ENCODE data around the gene RPS5. TPM values are rescaled to one million over a fixed set of nuclear protein-coding genes. Genes with fewer than 3 reads are reported as not detected.

RPS5 gene
- total and polyA plus RNA-seq, 9 of the 15 experiments (the other 6 are each of a cell fraction or from before 2014, with no cell fraction given), result 1,228 to 3,570 (median 2,484) TPM

DNA sequence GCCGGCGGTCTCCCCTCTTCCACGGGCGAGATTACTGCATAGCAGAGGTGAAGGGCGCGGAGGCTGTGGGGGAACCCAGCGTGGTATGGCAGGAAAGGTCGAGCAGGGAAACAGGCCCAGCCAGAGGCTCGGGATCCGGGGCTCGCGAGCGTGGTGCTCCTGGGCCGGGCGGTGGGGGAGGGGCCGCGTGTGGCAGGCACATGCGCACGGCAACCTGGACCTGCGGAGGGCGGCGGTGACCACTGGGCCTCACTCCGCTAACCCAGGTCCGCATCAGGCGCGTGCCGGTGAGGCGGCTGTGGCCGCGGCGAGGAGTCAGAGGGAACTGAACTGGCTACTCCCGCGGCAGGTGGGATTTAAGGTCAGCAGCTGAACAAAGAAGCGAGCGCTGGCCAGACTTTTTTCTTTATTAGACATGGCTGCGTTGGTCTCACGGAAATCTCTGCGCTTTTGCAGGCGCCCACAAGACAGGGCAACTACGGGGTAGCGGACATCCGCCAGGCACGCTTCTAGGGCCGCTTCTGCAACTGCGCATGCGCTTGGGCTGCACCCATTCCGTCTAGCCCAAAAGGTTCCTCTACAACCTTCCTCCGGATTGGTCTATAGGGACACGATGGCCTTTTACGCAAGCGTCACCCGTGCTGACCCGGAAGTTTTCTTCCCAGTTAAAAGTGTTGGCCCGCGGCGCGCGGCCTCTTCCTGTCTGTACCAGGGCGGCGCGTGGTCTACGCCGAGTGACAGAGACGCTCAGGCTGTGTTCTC is at the start of gene RPS5 (continued):
- TF ChIP-seq, protein P1, sequence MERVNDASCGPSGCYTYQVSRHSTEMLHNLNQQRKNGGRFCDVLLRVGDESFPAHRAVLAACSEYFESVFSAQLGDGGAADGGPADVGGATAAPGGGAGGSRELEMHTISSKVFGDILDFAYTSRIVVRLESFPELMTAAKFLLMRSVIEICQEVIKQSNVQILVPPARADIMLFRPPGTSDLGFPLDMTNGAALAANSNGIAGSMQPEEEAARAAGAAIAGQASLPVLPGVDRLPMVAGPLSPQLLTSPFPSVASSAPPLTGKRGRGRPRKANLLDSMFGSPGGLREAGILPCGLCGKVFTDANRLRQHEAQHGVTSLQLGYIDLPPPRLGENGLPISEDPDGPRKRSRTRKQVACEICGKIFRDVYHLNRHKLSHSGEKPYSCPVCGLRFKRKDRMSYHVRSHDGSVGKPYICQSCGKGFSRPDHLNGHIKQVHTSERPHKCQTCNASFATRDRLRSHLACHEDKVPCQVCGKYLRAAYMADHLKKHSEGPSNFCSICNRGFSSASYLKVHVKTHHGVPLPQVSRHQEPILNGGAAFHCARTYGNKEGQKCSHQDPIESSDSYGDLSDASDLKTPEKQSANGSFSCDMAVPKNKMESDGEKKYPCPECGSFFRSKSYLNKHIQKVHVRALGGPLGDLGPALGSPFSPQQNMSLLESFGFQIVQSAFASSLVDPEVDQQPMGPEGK (CRISPR knock-in tag; IDR thresholded peaks at IDR 0.05; ENCODE audit: borderline replicate concordance), result no peak
- TF ChIP-seq, protein P2, sequence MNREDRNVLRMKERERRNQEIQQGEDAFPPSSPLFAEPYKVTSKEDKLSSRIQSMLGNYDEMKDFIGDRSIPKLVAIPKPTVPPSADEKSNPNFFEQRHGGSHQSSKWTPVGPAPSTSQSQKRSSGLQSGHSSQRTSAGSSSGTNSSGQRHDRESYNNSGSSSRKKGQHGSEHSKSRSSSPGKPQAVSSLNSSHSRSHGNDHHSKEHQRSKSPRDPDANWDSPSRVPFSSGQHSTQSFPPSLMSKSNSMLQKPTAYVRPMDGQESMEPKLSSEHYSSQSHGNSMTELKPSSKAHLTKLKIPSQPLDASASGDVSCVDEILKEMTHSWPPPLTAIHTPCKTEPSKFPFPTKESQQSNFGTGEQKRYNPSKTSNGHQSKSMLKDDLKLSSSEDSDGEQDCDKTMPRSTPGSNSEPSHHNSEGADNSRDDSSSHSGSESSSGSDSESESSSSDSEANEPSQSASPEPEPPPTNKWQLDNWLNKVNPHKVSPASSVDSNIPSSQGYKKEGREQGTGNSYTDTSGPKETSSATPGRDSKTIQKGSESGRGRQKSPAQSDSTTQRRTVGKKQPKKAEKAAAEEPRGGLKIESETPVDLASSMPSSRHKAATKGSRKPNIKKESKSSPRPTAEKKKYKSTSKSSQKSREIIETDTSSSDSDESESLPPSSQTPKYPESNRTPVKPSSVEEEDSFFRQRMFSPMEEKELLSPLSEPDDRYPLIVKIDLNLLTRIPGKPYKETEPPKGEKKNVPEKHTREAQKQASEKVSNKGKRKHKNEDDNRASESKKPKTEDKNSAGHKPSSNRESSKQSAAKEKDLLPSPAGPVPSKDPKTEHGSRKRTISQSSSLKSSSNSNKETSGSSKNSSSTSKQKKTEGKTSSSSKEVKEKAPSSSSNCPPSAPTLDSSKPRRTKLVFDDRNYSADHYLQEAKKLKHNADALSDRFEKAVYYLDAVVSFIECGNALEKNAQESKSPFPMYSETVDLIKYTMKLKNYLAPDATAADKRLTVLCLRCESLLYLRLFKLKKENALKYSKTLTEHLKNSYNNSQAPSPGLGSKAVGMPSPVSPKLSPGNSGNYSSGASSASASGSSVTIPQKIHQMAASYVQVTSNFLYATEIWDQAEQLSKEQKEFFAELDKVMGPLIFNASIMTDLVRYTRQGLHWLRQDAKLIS (CRISPR knock-in tag; IDR thresholded peaks at IDR 0.05), result peak; percentile 53
- TF ChIP-seq EZH2 (IDR thresholded peaks at IDR 0.05; ENCODE audit: borderline replicate concordance, low read depth, low read length) (no peak), RBBP5 (IDR thresholded peaks at IDR 0.05; ENCODE audit: borderline replicate concordance, insufficient read depth, low read length, poor library complexity, severe bottlenecking) (peak; percentile 66), RFX5 (IDR thresholded peaks at IDR 0.05; ENCODE audit: low read depth, low read length) (0 out of 2 replicates have a peak, but pooled peaks have one; percentile 45), FOXA3 (CRISPR knock-in tag; conservative IDR thresholded peaks at IDR 0.05 in 1 of 2, IDR thresholded peaks at IDR 0.05 in 1 of 2) (peak in 1 of 2 experiments; percentile 77; a peak in 1 of 4 replicates), ZNF57 (CRISPR knock-in tag; IDR thresholded peaks at IDR 0.05) (no peak), PHF8 (IDR thresholded peaks at IDR 0.05; ENCODE audit: borderline replicate concordance, low read length) (peak; percentile 85; the same call in 1 of the 2 replicates), TBL1XR1 (IDR thresholded peaks at IDR 0.05; ENCODE audit: low read length in 2 of 2) (peak in 1 of 2 experiments; percentile 45; a peak in 3 of 4 replicates), ARID1B (IDR thresholded peaks at IDR 0.05) (peak; percentile 25; the same call in 1 of the 2 replicates), SRSF7 (optimal IDR thresholded peaks at IDR 0.05; ENCODE audit: low read depth, low read length) (no peak), LCOR (CRISPR knock-in tag; IDR thresholded peaks at IDR 0.05) (peak; percentile 83), BCOR (IDR thresholded peaks at IDR 0.05) (peak; percentile 56; the same call in 1 of the 2 replicates), ELF1 (tag; IDR thresholded peaks at IDR 0.05) (peak; percentile 94), TOE1 (IDR thresholded peaks at IDR 0.05; ENCODE audit: borderline replicate concordance) (no peak), TOE1 (CRISPR knock-in tag; IDR thresholded peaks at IDR 0.05; ENCODE audit: borderline replicate concordance, low read depth) (no peak; the same call in 1 of the 2 replicates), ARID2 (IDR thresholded peaks at IDR 0.05) (0 out of 2 replicates have a peak, but pooled peaks have one; percentile 42), RBM14 (IDR thresholded peaks at IDR 0.05; ENCODE audit: borderline replicate concordance, insufficient read depth, low read depth, low read length) (0 out of 2 replicates have a peak, but pooled peaks have one; percentile 90)
- TF ChIP-seq, protein P3, sequence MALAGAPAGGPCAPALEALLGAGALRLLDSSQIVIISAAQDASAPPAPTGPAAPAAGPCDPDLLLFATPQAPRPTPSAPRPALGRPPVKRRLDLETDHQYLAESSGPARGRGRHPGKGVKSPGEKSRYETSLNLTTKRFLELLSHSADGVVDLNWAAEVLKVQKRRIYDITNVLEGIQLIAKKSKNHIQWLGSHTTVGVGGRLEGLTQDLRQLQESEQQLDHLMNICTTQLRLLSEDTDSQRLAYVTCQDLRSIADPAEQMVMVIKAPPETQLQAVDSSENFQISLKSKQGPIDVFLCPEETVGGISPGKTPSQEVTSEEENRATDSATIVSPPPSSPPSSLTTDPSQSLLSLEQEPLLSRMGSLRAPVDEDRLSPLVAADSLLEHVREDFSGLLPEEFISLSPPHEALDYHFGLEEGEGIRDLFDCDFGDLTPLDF (CRISPR knock-in tag; IDR thresholded peaks at IDR 0.05), result 0 out of 2 replicates have a peak, but pooled peaks have one; percentile 46
